Mesenchymal stem cell (in vitro differentiated cells and primary cell): Measurements from ENCODE around the gene TMEM183A.
"Not testable (repeated sequence)": the region's sequence is repeated elsewhere in the genome, so short reads cannot be mapped to it uniquely, and the experiment has no call there.

ENCODE experiments used
- DNase-seq: peaks from one replicate; pipeline ENCODE4 v3.0.0-alpha.2; 2013
- H2AFZ ChIP-seq: one replicate; pipeline ENCODE4 v1.6.1; 2013; ENCODE audit warnings: low read depth, mild to moderate bottlenecking, control low read depth, inconsistent platforms, low read length, moderate library complexity
- H2AK5ac ChIP-seq: 2 replicates; pipeline ENCODE4 v1.6.1; 2013; ENCODE audit warnings: low read length, moderate library complexity, mild to moderate bottlenecking, inconsistent platforms; ENCODE audit not compliant: severe bottlenecking
- H2BK120ac ChIP-seq: one replicate; pipeline ENCODE4 v1.6.1; 2013; ENCODE audit warnings: low read depth, mild to moderate bottlenecking, inconsistent platforms, low read length, moderate library complexity
- H2BK12ac ChIP-seq, 2 experiments: one replicate each; pipeline ENCODE4 v1.6.1; 2013; ENCODE audit warnings: inconsistent platforms in 2 of 2, low read length in 2 of 2, mild to moderate bottlenecking in 2 of 2, moderate library complexity in 2 of 2, control low read depth in 1 of 2
- H2BK15ac ChIP-seq: one replicate; pipeline ENCODE4 v1.6.1; 2013; ENCODE audit warnings: mild to moderate bottlenecking, low read depth, inconsistent platforms; ENCODE audit not compliant: poor library complexity, severe bottlenecking
- H2BK5ac ChIP-seq: 2 replicates; pipeline ENCODE4 v1.6.1; 2013; ENCODE audit warnings: low read depth, mild to moderate bottlenecking, low read length, control low read depth, inconsistent platforms; ENCODE audit not compliant: poor library complexity, severe bottlenecking
- H3K14ac ChIP-seq, 2 experiments: one replicate each; pipeline ENCODE4 v1.6.1; 2013; ENCODE audit warnings: inconsistent platforms in 2 of 2, low read length in 2 of 2, control low read depth in 1 of 2, mild to moderate bottlenecking in 1 of 2, moderate library complexity in 1 of 2
- H3K18ac ChIP-seq, 2 experiments: one replicate each; pipeline ENCODE4 v1.6.1; 2013; ENCODE audit warnings: inconsistent platforms in 2 of 2, low read length in 2 of 2, control low read depth in 1 of 2, low read depth in 1 of 2, mild to moderate bottlenecking in 1 of 2
- H3K23ac ChIP-seq, 2 experiments: one replicate each; pipeline ENCODE4 v1.6.1; 2013; ENCODE audit warnings: inconsistent platforms in 2 of 2, low read length in 2 of 2, mild to moderate bottlenecking in 2 of 2, moderate library complexity in 2 of 2, control low read depth in 1 of 2
- H3K27ac ChIP-seq: 2 replicates; pipeline ENCODE4 v1.5.1; 2013; ENCODE audit warnings: mild to moderate bottlenecking, moderate library complexity, low read length, control low read depth, inconsistent platforms; ENCODE audit not compliant: poor library complexity, severe bottlenecking
- H3K27me3 ChIP-seq, 2 experiments: 2 replicates each; pipeline versions ENCODE4 v1.6.1 to v1.7.0; 2013; ENCODE audit warnings: low read length in 2 of 2, mild to moderate bottlenecking in 2 of 2, moderate library complexity in 2 of 2, control low read depth in 1 of 2, inconsistent platforms in 1 of 2; ENCODE audit not compliant: control insufficient read depth in 1 of 2, insufficient read depth in 1 of 2
- H3K36me3 ChIP-seq, 2 experiments: 2 replicates each; pipeline versions ENCODE4 v1.6.1 to v1.7.0; 2013; ENCODE audit warnings: low read length in 2 of 2, control low read depth in 1 of 2, inconsistent platforms in 1 of 2, low read depth in 1 of 2, mild to moderate bottlenecking in 1 of 2; ENCODE audit not compliant: insufficient read depth in 2 of 2, control insufficient read depth in 1 of 2
- H3K4ac ChIP-seq, 2 experiments: one replicate each; pipeline ENCODE4 v1.6.1; 2013; ENCODE audit warnings: inconsistent platforms in 2 of 2, low read length in 2 of 2, mild to moderate bottlenecking in 2 of 2, moderate library complexity in 2 of 2, control low read depth in 1 of 2, low read depth in 1 of 2
- H3K4me1 ChIP-seq: 2 replicates; pipeline ENCODE4 v1.6.1; 2013; ENCODE audit warnings: low read depth, low read length, control low read depth; ENCODE audit not compliant: control insufficient read depth, insufficient read depth
- H3K4me2 ChIP-seq: 2 replicates; pipeline ENCODE4 v1.6.1; 2013; ENCODE audit warnings: low read length, mild to moderate bottlenecking, inconsistent platforms; ENCODE audit not compliant: poor library complexity, severe bottlenecking
- H3K4me3 ChIP-seq, 2 experiments: 2 replicates each; pipeline versions ENCODE4 v1.5.1 to v1.7.0; 2013; ENCODE audit warnings: low read length in 2 of 2, mild to moderate bottlenecking in 2 of 2, control low read depth in 1 of 2, low read depth in 1 of 2; ENCODE audit not compliant: insufficient read depth in 1 of 2
- H3K79me1 ChIP-seq: replicated peaks from 2 replicates; pipeline ENCODE4 v1.6.1; 2013; ENCODE audit warnings: mild to moderate bottlenecking, control low read depth, low read length, inconsistent platforms; ENCODE audit not compliant: poor library complexity, severe bottlenecking
- H3K9ac ChIP-seq: 2 replicates; pipeline ENCODE4 v1.7.0; 2013; ENCODE audit warnings: mild to moderate bottlenecking, low read length, moderate library complexity
- H3K9me3 ChIP-seq: 2 replicates; pipeline ENCODE4 v1.7.0; 2013; ENCODE audit warnings: mild to moderate bottlenecking, low read length; ENCODE audit not compliant: control insufficient read depth
- H4K8ac ChIP-seq: one replicate; pipeline ENCODE4 v1.6.1; 2013; ENCODE audit warnings: inconsistent platforms, mild to moderate bottlenecking, low read length, moderate library complexity
- H4K91ac ChIP-seq: one replicate; pipeline ENCODE4 v1.6.1; 2013; ENCODE audit warnings: mild to moderate bottlenecking, low read length, inconsistent platforms
- WGBS: methylation state at CpG from one replicate; pipeline ENCODE4 v1.1.7; 2013; ENCODE audit warnings: mixed read lengths; 5-methylcytosine and 5-hydroxymethylcytosine counted together

Gene TMEM183A

GRCh38 chr1:203005395-203006142 lies 1.6 kb upstream of the TMEM183A start:
- peak overlapping the region; percentile 61 for H4K91ac ChIP-seq
- WGBS, result 59% methylated on average over 13 of the region's 17 CpGs
- H3K18ac ChIP-seq, result peak overlapping the region in 1 of 2 experiments; percentile 5
- not testable (repeated sequence) for H3K4me2 ChIP-seq, H2BK120ac ChIP-seq, H3K79me1 ChIP-seq, H3K9me3 ChIP-seq, H3K4me1 ChIP-seq, H3K27me3 ChIP-seq, H3K27ac ChIP-seq, H2BK15ac ChIP-seq, H3K14ac ChIP-seq, H3K23ac ChIP-seq, H2BK5ac ChIP-seq, H2BK12ac ChIP-seq, H2AK5ac ChIP-seq
- peak overlapping the region; percentile 77 for H2AFZ ChIP-seq
- H3K4me3 ChIP-seq, result peak overlapping the region in 1 of 2 experiments; percentile 97
- peak overlapping the region; percentile 54 for H4K8ac ChIP-seq
- peak; percentile 13 for DNase-seq
- H3K9ac ChIP-seq, result peak overlapping the region; percentile 98
- peak overlapping the region in 1 of 2 experiments; percentile 15 for H3K4ac ChIP-seq
- peaks cover 6 to 20% of the 10 kb centered on the region in 2 experiments for H3K36me3 ChIP-seq

DNA sequence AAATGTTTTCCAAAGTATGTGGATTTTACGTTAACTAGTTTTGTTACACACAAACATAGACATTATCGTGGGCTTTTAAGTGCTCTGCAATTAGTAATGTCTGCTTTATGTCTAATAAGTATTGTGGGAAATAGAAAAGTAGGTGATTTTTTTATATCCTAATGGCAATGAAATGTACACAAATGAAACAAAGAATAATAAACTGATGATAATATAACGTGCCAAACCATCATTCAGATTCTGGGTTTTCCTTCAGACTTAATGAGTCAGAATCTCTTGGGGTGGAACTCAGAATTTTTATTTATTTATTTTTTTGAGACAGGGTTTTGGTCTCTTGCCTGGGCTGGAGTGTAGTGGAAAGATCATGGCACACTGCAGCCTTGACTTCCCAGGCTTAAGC lies 2.0 kb downstream of the TMEM183A start:
- no peak overlapping the region for H3K4ac ChIP-seq
- no peak overlapping the region for H4K91ac ChIP-seq
- no peak overlapping the region for H4K8ac ChIP-seq
- no peak overlapping the region for H3K4me2 ChIP-seq
- H3K36me3 ChIP-seq, result peaks cover 16 to 56% of the 10 kb centered on the region in 2 experiments
- H3K27me3 ChIP-seq, result no peaks in the 10 kb centered on the region
- H3K9me3 ChIP-seq, result no peaks in the 10 kb centered on the region
- no peaks in the 10 kb centered on the region for H3K4me1 ChIP-seq
- 81% methylated on average over 2 of the region's 3 CpGs for WGBS
- H2AK5ac ChIP-seq, result no peak overlapping the region
- no peak for DNase-seq
- H2BK12ac ChIP-seq, result no peak overlapping the region
- H2BK15ac ChIP-seq, result no peak overlapping the region
- peaks cover 9% of the 10 kb centered on the region for H3K79me1 ChIP-seq
- H2BK5ac ChIP-seq, result no peak overlapping the region
- H3K9ac ChIP-seq, result peak overlapping the region; percentile 98
- no peak overlapping the region for H2AFZ ChIP-seq
- no peak overlapping the region for H3K23ac ChIP-seq
- no peak overlapping the region for H3K14ac ChIP-seq
- no peak overlapping the region for H3K18ac ChIP-seq
- no peak overlapping the region for H3K27ac ChIP-seq
- no peak overlapping the region for H2BK120ac ChIP-seq
- H3K4me3 ChIP-seq, result peak overlapping the region in 1 of 2 experiments; percentile 97

DNA sequence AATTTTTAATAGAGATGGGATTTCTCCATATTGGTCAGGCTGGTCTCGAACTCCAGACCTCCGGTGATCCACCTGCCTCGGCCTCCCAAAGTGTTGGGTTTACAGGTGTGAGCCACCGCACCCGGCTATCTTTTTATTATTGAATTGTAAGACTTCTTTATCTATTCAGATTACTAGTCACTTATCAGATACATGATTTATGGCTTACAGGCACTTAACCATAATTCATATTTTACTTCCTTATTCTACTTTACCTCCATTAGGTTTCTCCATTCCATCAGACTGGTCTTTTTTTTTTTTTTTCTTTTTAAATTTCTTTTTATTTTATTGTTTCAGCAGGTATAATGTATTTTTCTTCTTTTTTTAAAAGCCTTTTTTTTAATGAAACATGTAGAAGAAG lies 4.4 kb downstream of the TMEM183A start:
- Histone ChIP-seq H2BK15ac (no peak overlapping the region), H3K4ac (no peak overlapping the region), H3K27me3 (no peaks in the 10 kb centered on the region), H3K79me1 (peaks cover 20% of the 10 kb centered on the region), H3K18ac (no peak overlapping the region), H2AK5ac (no peak overlapping the region), H2BK120ac (no peak overlapping the region), H3K4me2 (no peak overlapping the region), H3K23ac (no peak overlapping the region), H3K9ac (no peak overlapping the region), H2AFZ (no peak overlapping the region), H3K9me3 (no peaks in the 10 kb centered on the region), H4K8ac (no peak overlapping the region), H3K14ac (no peak overlapping the region), H2BK5ac (no peak overlapping the region), H3K27ac (no peak overlapping the region), H4K91ac (no peak overlapping the region), H3K4me3 (no peak overlapping the region), H3K4me1 (no peaks in the 10 kb centered on the region), H2BK12ac (no peak overlapping the region), H3K36me3 (peaks cover 23 to 80% of the 10 kb centered on the region in 2 experiments)
- no peak for DNase-seq
- no CpG with 5 or more reads among the region's 5 CpGs for WGBS

GRCh38 chr1:203017061-203017460 lies 9.9 kb downstream of the TMEM183A start:
- Histone ChIP-seq H3K4me1 (no peaks in the 10 kb centered on the region), H3K79me1 (peaks cover 36% of the 10 kb centered on the region), H3K4me2 (no peak overlapping the region), H3K14ac (no peak overlapping the region), H3K36me3 (peaks cover 35 to 98% of the 10 kb centered on the region in 2 experiments), H2BK12ac (no peak overlapping the region), H3K23ac (no peak overlapping the region), H4K91ac (no peak overlapping the region), H3K4me3 (no peak overlapping the region), H3K9me3 (no peaks in the 10 kb centered on the region), H2AK5ac (no peak overlapping the region), H3K18ac (no peak overlapping the region), H2BK120ac (no peak overlapping the region), H3K4ac (no peak overlapping the region), H2AFZ (no peak overlapping the region), H2BK15ac (no peak overlapping the region), H3K27me3 (no peaks in the 10 kb centered on the region), H3K27ac (no peak overlapping the region), H2BK5ac (no peak overlapping the region), H3K9ac (no peak overlapping the region), H4K8ac (no peak overlapping the region)
- no peak for DNase-seq
- WGBS, result 100% methylated on average over 3 of the region's 4 CpGs
